Small intestine (tissue), 7 donors: ENCODE data around the gene NEK11. TPM values are rescaled to one million over a fixed set of nuclear protein-coding genes. Genes with fewer than 3 reads are reported as not detected.

ENCODE experiments used
- DNase-seq, 2 donors: peaks; one replicate each; pipeline versions ENCODE4 v3.0.0 to v3.0.0-alpha.2; 2013
- FAIRE-seq: peaks from 2 replicates; lab custom pipeline; 2012; peaks lifted over from hg19 to GRCh38; lab: Jason Lieb, UNC
- H3K27ac ChIP-seq, 3 donors: one replicate each; pipeline ENCODE4 v1.5.1; 2013; ENCODE audit warnings: low read length in 2 of 3, mild to moderate bottlenecking in 2 of 3, control low read depth in 1 of 3, inconsistent platforms in 1 of 3, low read depth in 1 of 3, moderate library complexity in 1 of 3
- H3K27me3 ChIP-seq, 3 donors: one replicate each; pipeline ENCODE4 v1.6.1; 2013; ENCODE audit warnings: low read length in 3 of 3, inconsistent platforms in 1 of 3; ENCODE audit not compliant: control insufficient read depth in 3 of 3, insufficient read depth in 3 of 3
- H3K36me3 ChIP-seq, 3 donors: one replicate each; pipeline ENCODE4 v1.6.1; 2013; ENCODE audit warnings: low read length in 3 of 3, inconsistent platforms in 1 of 3, low read depth in 1 of 3, mild to moderate bottlenecking in 1 of 3, moderate library complexity in 1 of 3; ENCODE audit not compliant: control insufficient read depth in 3 of 3, insufficient read depth in 2 of 3
- H3K4me1 ChIP-seq, 3 donors: one replicate each; pipeline ENCODE4 v1.6.1; 2013; ENCODE audit warnings: low read length in 2 of 3, inconsistent platforms in 1 of 3, low read depth in 1 of 3, mild to moderate bottlenecking in 1 of 3, moderate library complexity in 1 of 3; ENCODE audit not compliant: control insufficient read depth in 3 of 3, insufficient read depth in 2 of 3
- H3K4me3 ChIP-seq, 3 donors: one replicate each; pipeline ENCODE4 v1.5.1; 2013; ENCODE audit warnings: low read length in 3 of 3, control low read depth in 1 of 3, inconsistent platforms in 1 of 3, low read depth in 1 of 3, mild to moderate bottlenecking in 1 of 3, moderate library complexity in 1 of 3
- H3K9me3 ChIP-seq, 2 donors: one replicate each; pipeline ENCODE4 v1.6.1; 2013; ENCODE audit warnings: low read depth in 1 of 2, low read length in 1 of 2; ENCODE audit not compliant: control insufficient read depth in 2 of 2, insufficient read depth in 1 of 2
- WGBS, 3 donors: extraction: QIAGEN DNeasy Blood & Tissue Kit; methylation state at CpG; one replicate each; pipeline ENCODE4 v1.1.7; 2013; 5-methylcytosine and 5-hydroxymethylcytosine counted together
- polyA plus RNA-seq, 4 donors: library from polyadenylated mRNA; stranded (reverse) in 3 of 4; unstranded in 1 of 4; fragments of 200-250 nt in 3 of 4; fragments of 120-200 nt in 1 of 4; gene quantifications; one replicate each; pipeline versions ENCODE4 v1.2.1 to v1.2.3, GENCODE V29; 2013
- donor health status: healthy with polysubstance abuse.
- donor health status: control.
- donor health status: control.
- donor health status: Bipolar disorder and iron deficiency.
- donor health status: healthy.

NEK11 gene
- polyA plus RNA-seq, 4 donors: 0.81 to 11.0 (median 1.2) TPM

- H3K27ac ChIP-seq: no peak overlapping the region
- no peak overlapping the region for H3K4me3 ChIP-seq
- no peaks in the 10 kb centered on the region for H3K9me3 ChIP-seq
- DNase-seq (no peak), FAIRE-seq (no peak)
- no peaks in the 10 kb centered on the region for H3K36me3 ChIP-seq
- no peaks in the 10 kb centered on the region for H3K27me3 ChIP-seq
- 93 to 100% (median 100%) methylated on average over 1 of the region's 1 CpG for WGBS, 3 donors
- no peaks in the 10 kb centered on the region for H3K4me1 ChIP-seq
Observed at GRCh38 chr3:131079086-131079485, 52.4 kb downstream of the NEK11 start.

- FAIRE-seq: no peak
- no peaks in the 10 kb centered on the region for H3K27me3 ChIP-seq
- 79 to 97% (median 88%) methylated on average over 1 of the region's 1 CpG for WGBS, 3 donors
Observed at GRCh38 chr3:131081224-131081623, 54.5 kb downstream of the NEK11 start.

GRCh38 chr3:131082246-131082645 is 55.6 kb downstream of the NEK11 start:
- no peaks in the 10 kb centered on the region for H3K9me3 ChIP-seq
- H3K36me3 ChIP-seq: no peaks in the 10 kb centered on the region
- H3K4me3 ChIP-seq: no peak overlapping the region
- 93 to 97% (median 97%) methylated on average over 4 of the region's 4 CpGs for whole genome bisulfite sequencing, 3 donors
- H3K4me1 ChIP-seq: no peaks in the 10 kb centered on the region
- no peak for FAIRE-seq
- no peak overlapping the region for H3K27ac ChIP-seq
- DNase-seq: no peak
- no peaks in the 10 kb centered on the region for H3K27me3 ChIP-seq

More at GRCh38 chr3:131081224-131081623, 54.5 kb downstream of the NEK11 start:
- DNase-seq: no peak
- H3K9me3 ChIP-seq: no peaks in the 10 kb centered on the region
- no peaks in the 10 kb centered on the region for H3K4me1 ChIP-seq
- H3K4me3 ChIP-seq: no peak overlapping the region
- H3K36me3 ChIP-seq: no peaks in the 10 kb centered on the region
- H3K27ac ChIP-seq: no peak overlapping the region

GRCh38 chr3:131082871-131083863 is 56.5 kb downstream of the NEK11 start:
- H3K27me3 ChIP-seq: no peaks in the 10 kb centered on the region
- no peak overlapping the region for H3K27ac ChIP-seq
- no peaks in the 10 kb centered on the region for H3K9me3 ChIP-seq
- H3K36me3 ChIP-seq: no peaks in the 10 kb centered on the region
- WGBS, 3 donors: 27 to 45% (median 30%) methylated on average over 5 of the region's 5 CpGs
- DNase-seq: peak in 1 of 2 donors; percentile 9
- H3K4me3 ChIP-seq: no peak overlapping the region
- FAIRE-seq: no peak
- no peaks in the 10 kb centered on the region for H3K4me1 ChIP-seq

- Histone ChIP-seq H3K27me3 (no peaks in the 10 kb centered on the region), H3K36me3 (peaks cover 0 to 2% (median 0%) of the 10 kb centered on the region in 3 donors), H3K27ac (no peak overlapping the region), H3K9me3 (no peaks in the 10 kb centered on the region), H3K4me1 (no peaks in the 10 kb centered on the region), H3K4me3 (no peak overlapping the region)
- DNase-seq (no peak), FAIRE-seq (no peak)
- WGBS, 3 donors: 84 to 94% (median 88%) methylated on average over 3 of the region's 3 CpGs
Observed at GRCh38 chr3:131091768-131092167, 65.1 kb downstream of the NEK11 start.

GRCh38 chr3:131107637-131108433 is 81.2 kb downstream of the NEK11 start:
- H3K9me3 ChIP-seq: peaks cover 0 to 5% of the 10 kb centered on the region in 2 donors
- H3K27me3 ChIP-seq: no peaks in the 10 kb centered on the region
- peak in 1 of 2 donors; percentile 1 for DNase-seq
- FAIRE-seq: no peak
- no peak overlapping the region for H3K4me3 ChIP-seq
- peaks cover 0 to 7% (median 0%) of the 10 kb centered on the region in 3 donors for H3K36me3 ChIP-seq
- 61 to 67% (median 66%) methylated on average over 4 of the region's 4 CpGs for WGBS, 3 donors
- no peak overlapping the region for H3K27ac ChIP-seq
- H3K4me1 ChIP-seq: no peaks in the 10 kb centered on the region

GRCh38 chr3:131109156-131109555 is 82.5 kb downstream of the NEK11 start:
- H3K27ac ChIP-seq: no peak overlapping the region
- H3K4me3 ChIP-seq: no peak overlapping the region
- H3K9me3 ChIP-seq: peaks cover 0 to 5% of the 10 kb centered on the region in 2 donors
- no peaks in the 10 kb centered on the region for H3K27me3 ChIP-seq
- peaks cover 0 to 3% (median 0%) of the 10 kb centered on the region in 3 donors for H3K36me3 ChIP-seq
- no peaks in the 10 kb centered on the region for H3K4me1 ChIP-seq
- FAIRE-seq (no peak), DNase-seq (no peak)

GRCh38 chr3:131110087-131110486 is 83.4 kb downstream of the NEK11 start:
- Histone ChIP-seq H3K4me1 (no peaks in the 10 kb centered on the region), H3K4me3 (no peak overlapping the region), H3K27me3 (no peaks in the 10 kb centered on the region), H3K9me3 (no peaks in the 10 kb centered on the region), H3K27ac (no peak overlapping the region), H3K36me3 (no peaks in the 10 kb centered on the region)
- no peak for FAIRE-seq
- DNase-seq: no peak
- WGBS, 3 donors: 79 to 92% (median 80%) methylated on average over 1 of the region's 1 CpG
